HepG2 (cell line): ENCODE results near the gene MPC1L. TPM values are rescaled to one million over a fixed set of nuclear protein-coding genes. Genes with fewer than 3 reads are reported as not detected.

ENCODE experiments used
- ATAC-seq: fragments of 200-7000 bp; cut with Tn5 transposase; 3 replicates; pipeline ENCODE4 v1.9.1; 2020; ENCODE audit warnings: mild to moderate bottlenecking, moderate library complexity
- BruUV-seq: library from RNA; stranded (reverse); fragments of 400-500 nt; replicated peaks from 2 replicates; lab custom pipeline; 2021; lab: Mats Ljungman, UMichigan
- CTCF ChIA-PET: fragments of 300-600 bp; formaldehyde crosslinking; extraction: SDS; loops from one replicate; lab custom pipeline; 2021; ENCODE audit warnings: low total read pairs, inconsistent platforms, low intra/inter-chr PET ratio; lab: Yijun Ruan, JAX
- POLR2A ChIA-PET: fragments of 350-600 bp; sonication (Branson Sonifier 250); formaldehyde crosslinking; loops from one replicate; lab custom pipeline; 2020; ENCODE audit warnings: antibody characterized with exemption, inconsistent platforms; lab: Yijun Ruan, JAX
- DNase-seq: peaks from one replicate; pipeline ENCODE4 v3.0.0-alpha.2; 2015; ENCODE audit warnings: low spot score
- FAIRE-seq: peaks from 3 replicates; lab custom pipeline; 2011; peaks lifted over from hg19 to GRCh38; lab: Jason Lieb, UNC
- H2AFZ ChIP-seq: one replicate; pipeline ENCODE4 v1.6.1; 2011; ENCODE audit warnings: low read length, inconsistent platforms
- H3K27ac ChIP-seq: fragments of 300-600 bp; 3 replicates; pipeline ENCODE4 v1.8.0; 2011; ENCODE audit warnings: mixed run types, mild to moderate bottlenecking, mixed read lengths, low read length, inconsistent platforms; ENCODE audit not compliant: insufficient read depth; ENCODE audit errors: extremely low read length
- H3K27me3 ChIP-seq, 2 experiments: fragments of 200-600 bp in 1 of 2; 2 replicates in 1 of 2; 3 replicates in 1 of 2; pipeline versions ENCODE4 v1.6.0 to v1.8.0; 2011; ENCODE audit warnings: low read length in 2 of 2, mild to moderate bottlenecking in 2 of 2, moderate library complexity in 2 of 2, inconsistent platforms in 1 of 2; ENCODE audit not compliant: insufficient read depth in 2 of 2, control insufficient read depth in 1 of 2
- H3K36me3 ChIP-seq, 2 experiments: fragments of 200-600 bp in 1 of 2; replicated peaks in 1 of 2; 2 replicates in 1 of 2; 3 replicates in 1 of 2; pipeline versions ENCODE4 v1.5.1 to v1.8.0; 2011; ENCODE audit warnings: low read length in 2 of 2, inconsistent platforms in 1 of 2; ENCODE audit not compliant: insufficient read depth in 2 of 2, control insufficient read depth in 1 of 2
- H3K4me1 ChIP-seq: 2 replicates; pipeline ENCODE4 v1.5.1; 2012; ENCODE audit warnings: low read length, inconsistent platforms; ENCODE audit not compliant: insufficient read depth
- H3K4me2 ChIP-seq: 2 replicates; pipeline ENCODE4 v1.6.0; 2011; ENCODE audit warnings: low read depth, low read length, inconsistent platforms
- H3K4me3 ChIP-seq, 3 experiments: fragments of 200-600 bp in 1 of 3; sonication (generic), shearing (Covaris generic) in 1 of 3; replicated peaks in 1 of 3; 2 replicates each; pipeline ENCODE4 v1.5.1; 2011 to 2016; ENCODE audit warnings: low read length in 3 of 3, inconsistent platforms in 2 of 3, low read depth in 2 of 3, mild to moderate bottlenecking in 2 of 3, control low read depth in 1 of 3, mixed read lengths in 1 of 3; ENCODE audit not compliant: insufficient read depth in 1 of 3
- H3K79me2 ChIP-seq: one replicate; pipeline ENCODE4 v1.6.1; 2011; ENCODE audit warnings: low read length, inconsistent platforms; ENCODE audit not compliant: insufficient read depth
- H3K9ac ChIP-seq: 2 replicates; pipeline ENCODE4 v1.6.0; 2011; ENCODE audit warnings: mild to moderate bottlenecking, low read depth, low read length, inconsistent platforms; ENCODE audit not compliant: insufficient read depth
- H3K9me3 ChIP-seq: 2 replicates; pipeline ENCODE4 v1.5.1; 2012; ENCODE audit warnings: mild to moderate bottlenecking, low read length
- H4K20me1 ChIP-seq: 2 replicates; pipeline ENCODE4 v1.6.0; 2011; ENCODE audit warnings: inconsistent platforms, mild to moderate bottlenecking, low read length, moderate library complexity; ENCODE audit not compliant: insufficient read depth
- BCL6 ChIP-seq: IDR thresholded peaks from 2 replicates; pipeline ENCODE4 v1.6.1; 2016; ENCODE audit warnings: missing genetic modification reagents, missing compliant biosample characterization
- DR1 ChIP-seq: sonication (generic); formaldehyde crosslinking; IDR thresholded peaks from 2 replicates; pipeline ENCODE4 v1.8.0; 2021; ENCODE audit warnings: mild to moderate bottlenecking, missing genetic modification reagents, inconsistent platforms
- MIER2 ChIP-seq: IDR thresholded peaks from 2 replicates; pipeline ENCODE4 v1.6.1; 2016; ENCODE audit warnings: missing biosample characterization, missing genetic modification reagents
- POLR2AphosphoS2 ChIP-seq: IDR thresholded peaks from 2 replicates; pipeline ENCODE4 v1.6.1; 2011; ENCODE audit warnings: low read depth, low read length, improper control_type of control experiment
- ZKSCAN5 ChIP-seq: sonication (generic); formaldehyde crosslinking; IDR thresholded peaks from 2 replicates; pipeline ENCODE4 v1.5.1; 2020; ENCODE audit warnings: mild to moderate bottlenecking, missing genetic modification reagents
- ZNF383 ChIP-seq: sonication (generic); formaldehyde crosslinking; IDR thresholded peaks from 2 replicates; pipeline ENCODE4 v1.4.0; 2020; ENCODE audit warnings: missing genetic modification reagents, mild to moderate bottlenecking, borderline replicate concordance
- WGBS: methylation state at CpG from one replicate; pipeline ENCODE4 v1.1.6; 2017; ENCODE audit warnings: low lambda C conversion rate; 5-methylcytosine and 5-hydroxymethylcytosine counted together
- in situ Hi-C: cut with HindIII; loops from 2 replicates; pipeline ENCODE4 v1.10.0; 2017; ENCODE audit warnings: low pct_unique_long_range_greater_than_20kb; ENCODE audit not compliant: extremely low pct_ligation_motif_present
- intact Hi-C: fragments of 100-400 bp; cut with micrococcal nuclease; formaldehyde crosslinking; loops from one replicate; pipeline ENCODE4 v1.10.0; 2022; ENCODE audit not compliant: unreplicated experiment
- polyA plus RNA-seq, 8 experiments: library from polyadenylated mRNA; depleted of rRNA in 3 of 8; stranded (reverse) in 7 of 8; unstranded in 1 of 8; fragments of >200 nt; fragmentation: Illumina TruSeq in 4 of 8; extraction: Trizol in 4 of 8; gene quantifications; 2 replicates each; pipeline versions ENCODE4 v1.2.1 to v1.2.3, GENCODE V29; 2011 to 2016; ENCODE audit warnings: low read depth in 4 of 8, missing spikeins in 1 of 8, mixed read lengths in 1 of 8; ENCODE audit not compliant: insufficient read depth in 1 of 8
- total RNA-seq, 5 experiments: library from RNA; depleted of rRNA; stranded (reverse); fragments of >200 nt; fragmentation: Illumina TruSeq; extraction: Trizol; gene quantifications; 2 replicates each; pipeline ENCODE4 v1.2.3, GENCODE V29; 2016; ENCODE audit warnings: low read depth in 1 of 5
- TF ChIP-seq, protein P1 (sequence below): sonication (generic); formaldehyde crosslinking; IDR thresholded peaks from 2 replicates; pipeline ENCODE4 v1.4.0; 2020; ENCODE audit warnings: missing genetic modification reagents, borderline replicate concordance
- TF ChIP-seq, protein P2 (sequence below): sonication (generic); formaldehyde crosslinking; IDR thresholded peaks from 2 replicates; pipeline ENCODE4 v1.4.0; 2020; ENCODE audit warnings: missing genetic modification reagents, borderline replicate concordance

The MPC1L gene
- total and polyA plus RNA-seq, 2 of the 13 experiments (the other 11 are each of a cell fraction or from before 2014, with no cell fraction given), result not detected

DNA sequence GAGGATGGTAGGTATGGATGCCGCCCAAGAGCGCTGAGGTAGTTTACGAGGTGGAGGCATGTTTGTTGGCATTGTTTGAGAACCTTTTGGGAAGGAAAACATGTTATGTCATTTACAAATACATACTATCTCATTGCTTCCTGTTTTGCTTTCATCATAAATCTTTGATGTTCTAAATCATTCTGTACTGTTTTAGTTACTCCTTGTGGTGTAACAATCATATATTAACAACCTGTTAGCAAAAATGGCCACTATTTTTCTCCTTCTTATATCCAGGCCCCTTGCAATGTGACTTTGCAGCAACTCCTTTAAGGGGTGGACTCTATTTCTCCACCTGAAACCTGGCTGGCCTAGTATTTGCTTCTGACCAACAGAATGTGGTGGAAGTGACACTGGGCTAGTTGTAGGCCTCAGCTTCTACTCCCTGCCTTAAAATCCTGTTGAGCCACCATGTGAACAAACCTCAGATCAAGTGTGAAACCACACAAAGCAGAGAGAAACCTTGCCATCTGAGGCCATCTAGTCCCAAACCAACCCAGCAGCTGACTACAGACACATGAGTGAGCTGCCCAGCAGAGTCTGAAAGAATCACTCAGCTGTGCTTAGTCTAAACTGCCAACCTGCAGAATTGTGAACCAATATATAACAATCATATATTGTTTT lies 40.0 kb downstream of the MPC1L start:
- intact Hi-C loops (no loop called here), in situ Hi-C loops (no loop called here)
- peaks cover 2 to 32% of the 10 kb centered on the region in 2 experiments; a peak in 4 of 5 replicates for H3K36me3 ChIP-seq
- FAIRE-seq (no peak), DNase-seq (no peak), ATAC-seq (no peak)
- H3K27me3 ChIP-seq, result no peaks in the 10 kb centered on the region
- H3K79me2 ChIP-seq, result no peaks in the 10 kb centered on the region
- 100% methylated on average over 3 of the region's 3 CpGs for WGBS
- H3K4me1 ChIP-seq, result no peaks in the 10 kb centered on the region
- CTCF ChIA-PET, result no interaction called here
- no peak overlapping the region for H3K27ac ChIP-seq
- no peaks in the 10 kb centered on the region for H3K9me3 ChIP-seq
- POLR2A ChIA-PET, result no interaction called here
- H3K4me2 ChIP-seq, result no peak overlapping the region
- H4K20me1 ChIP-seq, result no peaks in the 10 kb centered on the region
- H2AFZ ChIP-seq, result no peak overlapping the region
- no peak overlapping the region for H3K4me3 ChIP-seq
- no peak overlapping the region for H3K9ac ChIP-seq
- BruUV-seq, result no TSS peak
- no peak for TF ChIP-seq BCL6 (CRISPR knock-in tag)
- TF ChIP-seq, protein P1, sequence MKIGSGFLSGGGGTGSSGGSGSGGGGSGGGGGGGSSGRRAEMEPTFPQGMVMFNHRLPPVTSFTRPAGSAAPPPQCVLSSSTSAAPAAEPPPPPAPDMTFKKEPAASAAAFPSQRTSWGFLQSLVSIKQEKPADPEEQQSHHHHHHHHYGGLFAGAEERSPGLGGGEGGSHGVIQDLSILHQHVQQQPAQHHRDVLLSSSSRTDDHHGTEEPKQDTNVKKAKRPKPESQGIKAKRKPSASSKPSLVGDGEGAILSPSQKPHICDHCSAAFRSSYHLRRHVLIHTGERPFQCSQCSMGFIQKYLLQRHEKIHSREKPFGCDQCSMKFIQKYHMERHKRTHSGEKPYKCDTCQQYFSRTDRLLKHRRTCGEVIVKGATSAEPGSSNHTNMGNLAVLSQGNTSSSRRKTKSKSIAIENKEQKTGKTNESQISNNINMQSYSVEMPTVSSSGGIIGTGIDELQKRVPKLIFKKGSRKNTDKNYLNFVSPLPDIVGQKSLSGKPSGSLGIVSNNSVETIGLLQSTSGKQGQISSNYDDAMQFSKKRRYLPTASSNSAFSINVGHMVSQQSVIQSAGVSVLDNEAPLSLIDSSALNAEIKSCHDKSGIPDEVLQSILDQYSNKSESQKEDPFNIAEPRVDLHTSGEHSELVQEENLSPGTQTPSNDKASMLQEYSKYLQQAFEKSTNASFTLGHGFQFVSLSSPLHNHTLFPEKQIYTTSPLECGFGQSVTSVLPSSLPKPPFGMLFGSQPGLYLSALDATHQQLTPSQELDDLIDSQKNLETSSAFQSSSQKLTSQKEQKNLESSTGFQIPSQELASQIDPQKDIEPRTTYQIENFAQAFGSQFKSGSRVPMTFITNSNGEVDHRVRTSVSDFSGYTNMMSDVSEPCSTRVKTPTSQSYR (CRISPR knock-in tag), result no peak
- TF ChIP-seq, protein P2, sequence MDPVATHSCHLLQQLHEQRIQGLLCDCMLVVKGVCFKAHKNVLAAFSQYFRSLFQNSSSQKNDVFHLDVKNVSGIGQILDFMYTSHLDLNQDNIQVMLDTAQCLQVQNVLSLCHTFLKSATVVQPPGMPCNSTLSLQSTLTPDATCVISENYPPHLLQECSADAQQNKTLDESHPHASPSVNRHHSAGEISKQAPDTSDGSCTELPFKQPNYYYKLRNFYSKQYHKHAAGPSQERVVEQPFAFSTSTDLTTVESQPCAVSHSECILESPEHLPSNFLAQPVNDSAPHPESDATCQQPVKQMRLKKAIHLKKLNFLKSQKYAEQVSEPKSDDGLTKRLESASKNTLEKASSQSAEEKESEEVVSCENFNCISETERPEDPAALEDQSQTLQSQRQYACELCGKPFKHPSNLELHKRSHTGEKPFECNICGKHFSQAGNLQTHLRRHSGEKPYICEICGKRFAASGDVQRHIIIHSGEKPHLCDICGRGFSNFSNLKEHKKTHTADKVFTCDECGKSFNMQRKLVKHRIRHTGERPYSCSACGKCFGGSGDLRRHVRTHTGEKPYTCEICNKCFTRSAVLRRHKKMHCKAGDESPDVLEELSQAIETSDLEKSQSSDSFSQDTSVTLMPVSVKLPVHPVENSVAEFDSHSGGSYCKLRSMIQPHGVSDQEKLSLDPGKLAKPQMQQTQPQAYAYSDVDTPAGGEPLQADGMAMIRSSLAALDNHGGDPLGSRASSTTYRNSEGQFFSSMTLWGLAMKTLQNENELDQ (CRISPR knock-in tag), result no peak
- TF ChIP-seq DR1 (CRISPR knock-in tag), result no peak
- no peak for TF ChIP-seq POLR2AphosphoS2
- TF ChIP-seq ZKSCAN5 (CRISPR knock-in tag), result no peak
- no peak for TF ChIP-seq ZNF383
- no peak for TF ChIP-seq MIER2 (CRISPR knock-in tag)
